ENCODE data around the gene ZNF32.

ZNF32 gene

GRCh38 chr10:43610636-43611035, 38.0 kb downstream of the ZNF32 start:
- Histone ChIP-seq H3K9me2 (ENCODE audit: low read depth, low read length) (no peaks in the 10 kb centered on the region), H4K20me1 (ENCODE audit: insufficient read depth, low read length) (no peaks in the 10 kb centered on the region), H3K27ac (ENCODE audit: low read depth, low read length, poor library complexity, severe bottlenecking) (no peak overlapping the region), H3K79me2 (ENCODE audit: insufficient read depth, low read length) (no peaks in the 10 kb centered on the region), H3K27me3 (ENCODE audit: insufficient read depth, low read length) (no peaks in the 10 kb centered on the region), H3F3A (ENCODE audit: insufficient read depth, low read length) (no peaks in the 10 kb centered on the region), H3K4me2 (ENCODE audit: low read length) (no peak overlapping the region), H3K9me3 (ENCODE audit: low read length) (peaks cover 19% of the 10 kb centered on the region), H3K4me3 (ENCODE audit: low read depth, low read length, poor library complexity, severe bottlenecking) (no peak overlapping the region), H3K36me3 (ENCODE audit: insufficient read depth, low read length) (peaks cover 77% of the 10 kb centered on the region), H3K9ac (ENCODE audit: low read length) (no peak overlapping the region), H3K4me1 (ENCODE audit: insufficient read depth, low read length, severe bottlenecking) (peaks cover 10% of the 10 kb centered on the region), H2AFZ (ENCODE audit: low read length) (no peak overlapping the region)
- TF ChIP-seq CTCF (IDR thresholded peaks at IDR 0.05; ENCODE audit: low read length) (no peak), EZH2 (IDR thresholded peaks at IDR 0.05; ENCODE audit: borderline replicate concordance, low read length) (no peak)

DNA sequence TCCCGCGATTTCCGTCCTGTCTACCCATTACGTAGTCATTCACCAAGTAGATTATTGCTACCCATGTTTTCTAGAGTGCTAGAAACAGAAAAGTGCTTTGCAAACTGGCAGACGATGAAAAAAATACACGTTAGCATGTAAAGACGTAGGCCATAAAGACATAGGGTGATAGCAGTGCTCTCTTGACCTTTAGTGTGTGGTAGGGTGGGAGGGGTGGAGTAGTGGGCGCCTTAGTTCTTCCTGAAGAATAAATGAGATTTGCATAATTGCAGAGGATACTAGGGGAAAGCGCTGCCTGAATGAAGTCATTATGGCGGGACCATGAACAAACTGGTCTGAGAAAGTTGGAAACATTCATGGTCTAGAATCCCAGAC, 41.5 kb downstream of the ZNF32 start:
- Histone ChIP-seq H3K9me3 (ENCODE audit: low read length) (peaks cover 7% of the 10 kb centered on the region; the same call in 1 of the 2 replicates), H3K79me2 (ENCODE audit: insufficient read depth, low read length) (no peaks in the 10 kb centered on the region), H3K9me2 (ENCODE audit: low read depth, low read length) (no peaks in the 10 kb centered on the region), H3K27ac (ENCODE audit: low read depth, low read length, poor library complexity, severe bottlenecking) (no peak overlapping the region), H3K27me3 (ENCODE audit: insufficient read depth, low read length) (no peaks in the 10 kb centered on the region; the same call in 1 of the 2 replicates), H3K4me3 (ENCODE audit: low read depth, low read length, poor library complexity, severe bottlenecking) (peak overlapping the region; percentile 80), H3F3A (ENCODE audit: insufficient read depth, low read length) (no peaks in the 10 kb centered on the region), H4K20me1 (ENCODE audit: insufficient read depth, low read length) (no peaks in the 10 kb centered on the region), H3K9ac (ENCODE audit: low read length) (peak overlapping the region; percentile 76; the same call in 1 of the 2 replicates), H3K4me2 (ENCODE audit: low read length) (peak overlapping the region; percentile 72), H3K36me3 (ENCODE audit: insufficient read depth, low read length) (peaks cover 44% of the 10 kb centered on the region), H2AFZ (ENCODE audit: low read length) (no peak overlapping the region), H3K4me1 (ENCODE audit: insufficient read depth, low read length, severe bottlenecking) (peaks cover 10% of the 10 kb centered on the region)
- TF ChIP-seq CTCF (IDR thresholded peaks at IDR 0.05; ENCODE audit: low read length) (no peak), EZH2 (IDR thresholded peaks at IDR 0.05; ENCODE audit: borderline replicate concordance, low read length) (no peak)

DNA sequence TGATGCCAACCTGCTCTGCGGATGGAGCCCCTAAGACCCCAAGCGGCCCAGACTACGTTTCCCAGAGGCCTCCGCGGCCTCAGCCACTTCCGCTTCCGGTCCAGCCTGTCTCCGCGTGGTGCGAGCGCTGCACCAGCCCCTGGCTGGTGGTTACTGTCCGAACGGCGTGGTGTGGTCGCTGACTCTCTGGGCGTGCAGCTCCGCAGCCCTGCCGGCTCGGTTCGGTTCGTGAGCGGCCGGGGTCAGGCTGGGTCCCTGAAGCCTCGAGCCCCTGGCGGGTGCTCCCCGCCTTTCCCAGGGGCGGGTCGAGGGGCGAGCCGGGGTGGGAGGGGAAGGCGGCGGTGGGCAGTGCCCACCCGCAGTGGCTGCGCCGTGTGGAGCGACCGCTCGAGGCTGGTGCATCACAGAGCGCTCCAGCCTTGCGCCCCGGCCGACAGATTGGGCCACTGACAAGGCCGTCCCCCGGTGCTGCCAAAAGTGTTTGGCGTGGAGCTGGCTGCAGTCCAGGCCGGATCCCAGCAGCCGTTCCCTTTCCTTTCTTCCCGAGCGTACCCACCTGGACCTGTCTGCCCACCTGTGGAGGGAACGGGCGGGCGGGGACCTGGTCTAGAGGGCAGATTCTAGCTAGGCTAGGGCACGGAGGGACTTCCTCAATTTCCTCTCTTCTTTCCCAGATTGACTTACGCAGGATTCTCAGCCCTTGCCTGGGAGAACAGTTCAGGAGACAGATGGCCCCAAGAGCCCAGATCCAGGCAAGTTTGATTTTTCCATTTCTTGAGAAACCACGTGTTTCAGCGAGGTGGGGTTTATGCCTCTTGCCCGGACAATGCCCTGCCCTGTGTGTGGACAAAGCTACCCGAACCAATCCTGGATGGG, 42.1 kb downstream of the ZNF32 start, which contains the start of gene ZNF485:
ZNF485 (plus strand) TSS at position 116 of the 876 bp plus-strand sequence; CDS start at position 729, 613 bp downstream.
- Histone ChIP-seq H3K4me2 (ENCODE audit: low read length) (peak within 1 kb of the TSS; percentile 72), H3K9me3 (ENCODE audit: low read length) (0 out of 2 replicates have a peak, but pooled peaks cover 3% of the 10 kb centered on the region), H2AFZ (ENCODE audit: low read length) (peak within 1 kb of the TSS; percentile 64; the same call in 1 of the 2 replicates), H3K4me3 (ENCODE audit: low read depth, low read length, poor library complexity, severe bottlenecking) (peak within 1 kb of the TSS; percentile 80), H3K27ac (ENCODE audit: low read depth, low read length, poor library complexity, severe bottlenecking) (no peak within 1 kb of the TSS), H3K79me2 (ENCODE audit: insufficient read depth, low read length) (no peaks in the 10 kb centered on the region), H3K9me2 (ENCODE audit: low read depth, low read length) (no peaks in the 10 kb centered on the region), H3K4me1 (ENCODE audit: insufficient read depth, low read length, severe bottlenecking) (peaks cover 10% of the 10 kb centered on the region), H3F3A (ENCODE audit: insufficient read depth, low read length) (no peaks in the 10 kb centered on the region), H3K27me3 (ENCODE audit: insufficient read depth, low read length) (no peaks in the 10 kb centered on the region; the same call in 1 of the 2 replicates), H4K20me1 (ENCODE audit: insufficient read depth, low read length) (no peaks in the 10 kb centered on the region), H3K36me3 (ENCODE audit: insufficient read depth, low read length) (peaks cover 37% of the 10 kb centered on the region), H3K9ac (ENCODE audit: low read length) (peak within 1 kb of the TSS; percentile 76)
- TF ChIP-seq CTCF (IDR thresholded peaks at IDR 0.05; ENCODE audit: low read length) (no peak), EZH2 (IDR thresholded peaks at IDR 0.05; ENCODE audit: borderline replicate concordance, low read length) (no peak)
